Measurements from ENCODE around the gene DENND1A. TPM values are rescaled to one million over a fixed set of nuclear protein-coding genes. Genes with fewer than 3 reads are reported as not detected.

The DENND1A gene
- total and polyA plus RNA-seq, 2 experiments from 2014 or later = 13.1 to 28.7 TPM

- TF ChIP-seq ETS1 (IDR thresholded peaks at IDR 0.05) (no peak), POLR2AphosphoS5 (IDR thresholded peaks at IDR 0.05; ENCODE audit: low read depth) (no peak), ZNF114 (CRISPR knock-in tag; IDR thresholded peaks at IDR 0.05) (no peak), STAT1 (IDR thresholded peaks at IDR 0.05; ENCODE audit: unreplicated experiment) (no peak), ZNF331 (CRISPR knock-in tag; IDR thresholded peaks at IDR 0.05; ENCODE audit: low read depth) (no peak)
Measured at GRCh38 chr9:123524866-123525265, 405.1 kb downstream of the DENND1A start (continued).

- Mint-ChIP-seq H3K27me3 (ENCODE audit: insufficient read depth, low read depth, poor library complexity) (peaks cover 7% of the 10 kb centered on the region), H3K36me3 (ENCODE audit: low read depth) (no peaks in the 10 kb centered on the region), H3K9me3 (no peaks in the 10 kb centered on the region), H3K27ac (no peak overlapping the region), H3K4me3 (no peak overlapping the region), H3K4me1 (peaks cover 7% of the 10 kb centered on the region)
- peaks cover 6% of the 10 kb centered on the region for H4K20me1 ChIP-seq (replicated peaks; ENCODE audit: insufficient read depth)
- no peak overlapping the region for H3K27ac ChIP-seq (ENCODE audit: low read depth)
- no peak overlapping the region for H2AFZ ChIP-seq
- H3K27me3 ChIP-seq (ENCODE audit: insufficient read depth) = no peaks in the 10 kb centered on the region
- no peak for DNase-seq (ENCODE audit: low spot score)
- ATAC-seq = no peak
- H3K9me2 ChIP-seq (ENCODE audit: insufficient read depth) = no peaks in the 10 kb centered on the region
- H3F3A ChIP-seq (replicated peaks; ENCODE audit: low read depth) = no peaks in the 10 kb centered on the region
- H3K36me3 ChIP-seq (ENCODE audit: insufficient read depth) = no peaks in the 10 kb centered on the region
- no peaks in the 10 kb centered on the region for H3K4me1 ChIP-seq (ENCODE audit: insufficient read depth)
- no peak overlapping the region for H3K4me2 ChIP-seq
- no peak for TF ChIP-seq ZNF462 (CRISPR knock-in tag; IDR thresholded peaks at IDR 0.05)
- TF ChIP-seq CTCF (conservative IDR thresholded peaks at IDR 0.05; ENCODE audit: low read depth in 2 of 2) = no peak
- no peak for TF ChIP-seq EZH2 (IDR thresholded peaks at IDR 0.05; ENCODE audit: low read depth, unreplicated experiment)
- no peak for TF ChIP-seq CREB1 (CRISPR knock-in tag; IDR thresholded peaks at IDR 0.05; ENCODE audit: low read depth)
- no peak overlapping the region for H3K4me3 ChIP-seq
- H3K79me2 ChIP-seq (replicated peaks; ENCODE audit: insufficient read depth) = no peaks in the 10 kb centered on the region
Measured at GRCh38 chr9:123523845-123524244, 406.1 kb downstream of the DENND1A start.
